GM10847 (cell line): Measurements from ENCODE around the gene GPC2.

Experiments used
- POLR2A ChIP-seq: IDR thresholded peaks from 2 replicates; pipeline ENCODE4 v1.6.1; 2011; ENCODE audit not compliant: insufficient read length; ENCODE audit errors: extremely low read depth

Gene GPC2

GRCh38 chr7:100156331-100157068 lies 20.7 kb downstream of the GPC2 start:
- no peak for TF ChIP-seq POLR2A

GRCh38 chr7:100155553-100156317 lies 21.4 kb downstream of the GPC2 start:
- TF ChIP-seq POLR2A: no peak

GRCh38 chr7:100154651-100155491 lies 22.3 kb downstream of the GPC2 start:
- no peak for TF ChIP-seq POLR2A

GRCh38 chr7:100153708-100154535 lies 23.3 kb downstream of the GPC2 start:
- no peak for TF ChIP-seq POLR2A

GRCh38 chr7:100152937-100153666 lies 24.1 kb downstream of the GPC2 start:
- no peak for TF ChIP-seq POLR2A

- no peak for TF ChIP-seq POLR2A
Observed at GRCh38 chr7:100152404-100152803, 24.8 kb downstream of the GPC2 start.

GRCh38 chr7:100148559-100149328 lies 28.4 kb downstream of the GPC2 start, which contains the start of gene LAMTOR4:
LAMTOR4 (plus strand) TSS chr7:100148918; CDS start chr7:100148973, 55 bp downstream.
- TF ChIP-seq POLR2A: peak; percentile 85

GRCh38 chr7:100148225-100148558 lies 29.0 kb downstream of the GPC2 start:
- no peak for TF ChIP-seq POLR2A

- no peak for TF ChIP-seq POLR2A
Observed at GRCh38 chr7:100147278-100147677, 29.9 kb downstream of the GPC2 start.

- no peak for TF ChIP-seq POLR2A
Observed at GRCh38 chr7:100142461-100142860, 34.7 kb downstream of the GPC2 start.

- no peak for TF ChIP-seq POLR2A
Observed at GRCh38 chr7:100141555-100141949, 35.6 kb downstream of the GPC2 start.

GRCh38 chr7:100137851-100138760 lies 39.1 kb downstream of the GPC2 start:
- TF ChIP-seq POLR2A: no peak
